HG03280 (cell line): ENCODE measurements around the gene MAP2K4.

Experiments
- ATAC-seq: cut with Tn5 transposase; IDR thresholded peaks from one replicate; pipeline ENCODE4 v1.9.1; 2021; ENCODE audit warnings: mild to moderate bottlenecking, moderate library complexity; ENCODE audit not compliant: unreplicated experiment

Gene MAP2K4

GRCh38 chr17:12085076-12085949, 64.6 kb downstream of the MAP2K4 start:
- ATAC-seq = no peak

DNA sequence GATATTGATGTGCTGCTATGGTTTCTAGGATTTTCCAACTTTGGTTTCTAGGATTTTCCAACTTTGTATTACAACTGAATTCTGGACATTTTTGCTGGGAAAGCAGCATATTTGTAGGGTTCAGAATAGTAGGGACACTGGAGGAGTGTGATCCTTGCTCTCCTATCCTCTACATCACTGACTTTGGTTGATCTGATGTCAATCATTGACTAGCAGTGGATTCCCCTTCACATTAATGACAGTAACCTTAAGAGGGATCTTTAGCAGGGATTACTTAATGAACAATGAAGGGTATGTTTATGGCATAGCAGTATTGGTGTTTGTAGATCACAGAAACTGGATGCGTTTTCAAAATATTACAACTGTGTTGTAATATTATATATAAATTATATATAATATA, 67.4 kb downstream of the MAP2K4 start:
- ATAC-seq = no peak

DNA sequence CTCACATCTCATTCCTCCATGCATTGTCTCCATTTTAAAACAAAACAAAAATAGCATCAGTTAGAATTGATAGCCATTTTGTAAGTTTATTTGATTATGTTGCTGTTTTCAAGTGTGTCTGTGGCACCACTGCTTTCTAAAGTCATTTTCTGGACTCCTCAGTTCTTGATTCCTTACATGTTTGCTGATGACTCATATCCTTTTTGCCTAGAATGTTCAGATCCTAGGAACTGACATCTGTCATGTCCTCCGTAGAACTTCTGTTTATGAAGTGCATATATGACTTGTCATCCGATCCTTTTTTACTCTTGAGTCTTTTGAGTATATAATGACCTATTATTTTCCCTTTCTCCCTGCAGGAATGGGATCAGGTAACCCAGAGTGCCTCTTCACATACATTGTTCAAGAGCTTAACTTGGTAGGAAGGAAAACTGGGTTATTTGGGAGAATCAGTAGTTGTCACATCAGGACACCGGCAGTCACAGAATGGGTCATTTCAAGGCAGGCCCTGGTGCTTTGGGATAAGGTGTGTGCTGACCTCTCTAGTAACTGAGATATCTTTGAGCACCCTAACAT, 69.2 kb downstream of the MAP2K4 start:
- ATAC-seq = no peak

- ATAC-seq = no peak
Measured at GRCh38 chr17:12094336-12094735, 73.7 kb downstream of the MAP2K4 start.

- no peak for ATAC-seq
Measured at GRCh38 chr17:12095522-12095921, 74.8 kb downstream of the MAP2K4 start.

DNA sequence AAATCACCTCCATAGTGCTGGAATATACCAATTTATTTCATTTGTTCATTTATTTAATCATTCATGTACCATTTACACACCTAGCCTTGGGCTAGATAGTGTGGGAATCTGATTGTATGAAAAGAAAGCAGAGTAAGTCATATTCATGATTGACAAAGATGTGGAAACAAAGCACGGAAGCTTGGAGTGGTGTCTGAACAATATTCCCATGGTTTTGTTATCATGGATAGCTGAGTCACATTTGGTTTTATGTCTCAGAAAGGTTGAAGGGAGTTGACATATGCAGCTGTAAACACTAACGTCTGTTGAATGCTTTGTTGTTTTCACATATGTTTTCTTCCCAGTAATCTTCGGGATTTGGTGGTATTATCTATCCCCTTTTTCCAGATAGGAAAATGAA, 76.6 kb downstream of the MAP2K4 start:
- ATAC-seq = no peak

- peak; percentile 80 for ATAC-seq
Measured at GRCh38 chr17:12098568-12098967, 77.9 kb downstream of the MAP2K4 start.

- no peak for ATAC-seq
Measured at GRCh38 chr17:12099412-12099811, 78.7 kb downstream of the MAP2K4 start.

GRCh38 chr17:12104831-12105230, 84.2 kb downstream of the MAP2K4 start:
- no peak for ATAC-seq

DNA sequence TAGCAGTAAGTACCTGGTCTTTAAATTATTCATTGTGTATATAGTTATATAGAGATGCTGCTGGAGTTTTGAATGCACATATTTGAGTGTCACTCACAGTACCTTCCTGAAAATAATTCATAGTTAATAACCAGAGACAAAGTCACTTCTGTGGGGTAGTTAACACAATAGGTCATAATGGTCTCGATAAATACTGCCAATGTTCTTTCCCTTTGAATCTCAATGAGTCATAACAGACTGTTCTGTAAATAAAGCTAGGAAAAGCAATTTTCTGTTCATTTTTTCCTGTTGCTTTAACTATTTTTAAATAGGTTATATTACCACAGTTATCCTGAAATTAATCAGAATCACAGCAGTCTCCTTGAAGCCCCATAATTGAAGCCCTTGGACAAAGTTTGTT, 87.2 kb downstream of the MAP2K4 start:
- no peak for ATAC-seq

DNA sequence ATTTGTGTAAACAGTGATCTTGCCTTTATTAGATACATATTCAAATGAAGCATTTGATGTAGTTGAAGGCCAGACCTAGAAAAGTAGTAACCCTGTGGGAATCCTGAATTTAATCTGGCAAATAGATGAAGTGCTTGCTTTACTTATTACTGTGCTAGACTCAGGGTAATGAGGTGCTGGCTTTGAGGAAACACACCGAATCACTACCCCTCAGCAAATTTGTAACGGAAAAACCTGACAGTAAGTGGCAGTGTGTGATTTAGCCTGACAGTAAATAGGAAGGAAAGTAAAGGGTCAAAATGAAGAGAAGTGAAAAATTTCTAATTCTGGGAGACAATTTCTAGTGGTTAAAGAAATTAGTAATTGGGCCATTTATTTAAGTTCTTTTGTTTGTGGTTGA, 90.2 kb downstream of the MAP2K4 start:
- ATAC-seq = no peak

- no peak for ATAC-seq
Measured at GRCh38 chr17:12113156-12113555, 92.5 kb downstream of the MAP2K4 start.

GRCh38 chr17:12114686-12115418, 94.2 kb downstream of the MAP2K4 start:
- no peak for ATAC-seq

DNA sequence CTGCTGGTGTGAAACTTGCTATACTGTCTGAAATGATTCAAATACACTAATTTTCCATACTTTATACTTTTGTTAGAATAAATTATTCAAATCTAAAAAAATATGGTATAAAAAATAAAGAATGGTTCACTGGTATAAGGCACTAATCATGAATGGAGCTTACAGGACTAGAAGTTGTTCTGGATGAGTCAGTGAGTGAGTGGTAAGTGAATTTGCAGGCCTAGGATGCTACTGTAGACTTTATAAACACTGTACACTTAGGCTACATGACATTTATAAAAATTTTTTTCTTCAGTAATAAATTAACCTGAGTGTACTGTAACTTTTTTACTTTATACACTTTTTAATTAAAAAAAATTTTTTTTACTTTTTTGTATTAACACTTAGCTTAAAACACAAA, 95.5 kb downstream of the MAP2K4 start:
- no peak for ATAC-seq

- ATAC-seq = no peak
Measured at GRCh38 chr17:12118617-12119016, 97.9 kb downstream of the MAP2K4 start.

- no peak for ATAC-seq
Measured at GRCh38 chr17:12122075-12122474, 101.4 kb downstream of the MAP2K4 start.

GRCh38 chr17:12127177-12127576, 106.5 kb downstream of the MAP2K4 start:
- ATAC-seq = no peak

- no peak for ATAC-seq
Measured at GRCh38 chr17:12127667-12128066, 107.0 kb downstream of the MAP2K4 start.

DNA sequence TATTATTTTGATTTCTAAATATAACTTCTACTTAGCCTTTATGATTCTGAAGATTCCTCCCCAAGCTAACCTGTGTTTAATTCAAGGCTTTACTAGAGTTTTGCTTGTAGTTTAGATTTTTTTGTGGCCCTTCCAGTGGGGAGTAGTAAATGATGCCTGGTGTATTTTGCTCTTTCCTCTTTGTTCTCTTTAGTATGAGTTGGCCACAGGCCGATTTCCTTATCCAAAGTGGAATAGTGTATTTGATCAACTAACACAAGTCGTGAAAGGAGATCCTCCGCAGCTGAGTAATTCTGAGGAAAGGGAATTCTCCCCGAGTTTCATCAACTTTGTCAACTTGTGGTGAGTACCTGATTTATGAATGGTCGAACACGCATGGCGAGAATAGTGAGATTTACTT, 108.3 kb downstream of the MAP2K4 start:
- no peak for ATAC-seq

DNA sequence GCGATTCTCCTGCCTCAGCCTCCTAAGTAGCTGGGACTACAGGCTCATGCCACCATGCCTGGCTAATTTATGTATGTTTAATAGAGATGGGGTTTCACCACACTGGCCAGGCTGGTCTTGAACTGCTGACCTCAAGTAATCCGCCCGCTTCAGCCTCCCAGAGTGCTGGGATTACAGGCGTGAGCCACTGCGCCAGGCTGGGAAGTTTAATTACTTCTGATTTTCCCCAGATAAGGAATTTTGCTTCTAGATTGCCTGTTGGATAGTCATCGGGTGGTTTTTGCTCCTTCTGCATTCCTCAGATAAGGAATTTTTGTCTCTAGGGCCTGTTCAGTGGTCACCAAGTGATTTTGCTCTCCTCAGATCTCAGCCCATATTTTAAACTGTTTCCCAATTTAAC, 112.5 kb downstream of the MAP2K4 start:
- no peak for ATAC-seq

- no peak for ATAC-seq
Measured at GRCh38 chr17:12134101-12134500, 113.4 kb downstream of the MAP2K4 start.

GRCh38 chr17:12134587-12134986, 113.9 kb downstream of the MAP2K4 start:
- no peak for ATAC-seq
